Neural crest cell (in vitro differentiated cells): ENCODE data around the gene INPP4B. TPM values are rescaled to one million over a fixed set of nuclear protein-coding genes. Genes with fewer than 3 reads are reported as not detected.

Source experiments
- DNase-seq: peaks from one replicate; pipeline ENCODE4 v3.0.0; 2021; ENCODE audit warnings: low read depth, mixed read lengths, low spot score
- H3K27ac Mint-ChIP-seq: one replicate; pipeline ENCODE4 v1.8.0; 2021; ENCODE audit warnings: mild to moderate bottlenecking, mixed read lengths; ENCODE audit not compliant: unreplicated experiment
- H3K27me3 Mint-ChIP-seq: 2 replicates; pipeline ENCODE4 v1.8.0; 2021; ENCODE audit warnings: low read depth, mild to moderate bottlenecking, mixed read lengths
- H3K36me3 Mint-ChIP-seq: 2 replicates; pipeline ENCODE4 v1.8.0; 2021; ENCODE audit warnings: low read depth, mild to moderate bottlenecking, mixed read lengths
- H3K4me1 Mint-ChIP-seq: 2 replicates; pipeline ENCODE4 v1.8.0; 2021; ENCODE audit warnings: mixed read lengths
- H3K4me3 Mint-ChIP-seq: one replicate; pipeline ENCODE4 v1.8.0; 2021; ENCODE audit warnings: mild to moderate bottlenecking, mixed read lengths
- H3K9me3 Mint-ChIP-seq: 2 replicates; pipeline ENCODE4 v1.8.0; 2021; ENCODE audit warnings: mixed read lengths
- total RNA-seq: library from RNA; stranded (reverse); gene quantifications from 2 replicates; pipeline ENCODE4 v1.2.1, GENCODE V29; 2021
- TF ChIP-seq, protein P1 (sequence below): fragments of 200-600 bp; sonication (generic); conservative IDR thresholded peaks from 2 replicates; pipeline ENCODE4 v1.5.0; 2021; ENCODE audit warnings: antibody characterized with exemption, mild to moderate bottlenecking

The INPP4B gene
- total RNA-seq, 1 donor from 2014 or later = 7.3 TPM

DNA sequence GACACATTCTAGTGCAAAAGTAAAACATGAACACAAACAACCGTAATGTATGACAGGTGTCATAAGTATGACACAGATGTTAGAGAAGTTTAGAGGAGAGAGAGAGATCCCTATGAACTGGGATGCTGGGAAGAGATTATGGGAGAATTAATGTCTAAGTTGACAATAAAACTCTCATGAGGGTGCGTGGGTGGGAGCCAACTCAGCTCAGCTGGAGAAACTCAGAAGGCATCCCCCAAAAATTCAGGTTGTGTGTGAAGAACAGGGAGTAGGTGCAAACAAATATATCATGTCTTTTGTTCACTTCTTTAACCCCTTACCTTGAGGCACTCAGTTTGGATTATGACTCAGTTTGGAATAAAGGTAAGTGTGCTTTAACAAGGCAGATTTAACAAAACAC lies 484.1 kb downstream of the INPP4B start:
- no peaks in the 10 kb centered on the region for H3K27me3 Mint-ChIP-seq
- peaks cover 31% of the 10 kb centered on the region for H3K4me1 Mint-ChIP-seq
- H3K27ac Mint-ChIP-seq = no peak overlapping the region
- no peak for DNase-seq
- H3K36me3 Mint-ChIP-seq = peaks cover 5% of the 10 kb centered on the region
- H3K9me3 Mint-ChIP-seq = peaks cover 3% of the 10 kb centered on the region
- H3K4me3 Mint-ChIP-seq = no peak overlapping the region
- TF ChIP-seq, protein P1, sequence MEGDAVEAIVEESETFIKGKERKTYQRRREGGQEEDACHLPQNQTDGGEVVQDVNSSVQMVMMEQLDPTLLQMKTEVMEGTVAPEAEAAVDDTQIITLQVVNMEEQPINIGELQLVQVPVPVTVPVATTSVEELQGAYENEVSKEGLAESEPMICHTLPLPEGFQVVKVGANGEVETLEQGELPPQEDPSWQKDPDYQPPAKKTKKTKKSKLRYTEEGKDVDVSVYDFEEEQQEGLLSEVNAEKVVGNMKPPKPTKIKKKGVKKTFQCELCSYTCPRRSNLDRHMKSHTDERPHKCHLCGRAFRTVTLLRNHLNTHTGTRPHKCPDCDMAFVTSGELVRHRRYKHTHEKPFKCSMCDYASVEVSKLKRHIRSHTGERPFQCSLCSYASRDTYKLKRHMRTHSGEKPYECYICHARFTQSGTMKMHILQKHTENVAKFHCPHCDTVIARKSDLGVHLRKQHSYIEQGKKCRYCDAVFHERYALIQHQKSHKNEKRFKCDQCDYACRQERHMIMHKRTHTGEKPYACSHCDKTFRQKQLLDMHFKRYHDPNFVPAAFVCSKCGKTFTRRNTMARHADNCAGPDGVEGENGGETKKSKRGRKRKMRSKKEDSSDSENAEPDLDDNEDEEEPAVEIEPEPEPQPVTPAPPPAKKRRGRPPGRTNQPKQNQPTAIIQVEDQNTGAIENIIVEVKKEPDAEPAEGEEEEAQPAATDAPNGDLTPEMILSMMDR = no peak

DNA sequence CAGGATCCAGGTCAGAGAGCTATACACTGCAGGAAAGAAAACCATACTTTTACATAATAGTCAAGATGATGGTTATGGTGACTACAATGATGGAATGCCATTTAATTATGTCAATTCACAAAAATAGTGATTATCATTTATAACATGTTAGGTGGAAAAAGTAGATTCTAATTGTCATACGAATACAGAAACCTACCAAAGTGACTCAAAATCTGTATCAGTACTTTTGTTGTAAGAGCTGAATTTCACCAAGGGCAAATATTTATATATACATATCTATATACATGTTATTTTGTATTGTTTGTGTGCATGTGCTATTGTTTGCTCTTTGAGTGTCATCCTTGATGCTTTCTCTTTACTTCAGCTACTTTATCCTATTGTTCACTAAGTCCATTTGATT lies 485.4 kb downstream of the INPP4B start:
- H3K4me1 Mint-ChIP-seq = peaks cover 26% of the 10 kb centered on the region
- TF ChIP-seq, protein P1 = no peak
- H3K9me3 Mint-ChIP-seq = peaks cover 5% of the 10 kb centered on the region
- H3K27ac Mint-ChIP-seq = no peak overlapping the region
- DNase-seq = no peak
- H3K36me3 Mint-ChIP-seq = peaks cover 5% of the 10 kb centered on the region
- H3K27me3 Mint-ChIP-seq = no peaks in the 10 kb centered on the region
- H3K4me3 Mint-ChIP-seq = no peak overlapping the region

DNA sequence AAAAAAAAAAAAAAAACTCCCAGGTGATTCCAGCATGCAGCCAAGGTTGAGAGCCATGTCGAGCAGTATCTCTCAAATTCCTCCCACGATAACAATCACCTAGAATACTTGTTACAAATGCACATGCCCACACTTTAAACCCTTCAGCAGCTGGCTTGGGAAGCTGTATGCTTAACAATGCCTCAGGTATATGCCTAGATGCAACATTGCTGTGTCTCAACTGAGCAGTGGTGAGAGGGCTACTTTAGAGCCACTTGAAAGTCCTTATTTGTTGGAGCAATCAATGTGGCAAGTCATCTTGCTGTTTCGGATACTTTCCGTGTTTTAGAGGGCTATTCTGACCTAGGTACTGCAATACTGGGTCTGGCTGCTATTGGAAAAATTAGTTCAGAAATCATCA lies 487.4 kb downstream of the INPP4B start:
- H3K27ac Mint-ChIP-seq = no peak overlapping the region
- H3K9me3 Mint-ChIP-seq = peaks cover 5% of the 10 kb centered on the region
- H3K27me3 Mint-ChIP-seq = no peaks in the 10 kb centered on the region
- TF ChIP-seq, protein P1 = no peak
- H3K4me3 Mint-ChIP-seq = no peak overlapping the region
- peaks cover 5% of the 10 kb centered on the region for H3K36me3 Mint-ChIP-seq
- DNase-seq = no peak
- H3K4me1 Mint-ChIP-seq = peaks cover 28% of the 10 kb centered on the region

DNA sequence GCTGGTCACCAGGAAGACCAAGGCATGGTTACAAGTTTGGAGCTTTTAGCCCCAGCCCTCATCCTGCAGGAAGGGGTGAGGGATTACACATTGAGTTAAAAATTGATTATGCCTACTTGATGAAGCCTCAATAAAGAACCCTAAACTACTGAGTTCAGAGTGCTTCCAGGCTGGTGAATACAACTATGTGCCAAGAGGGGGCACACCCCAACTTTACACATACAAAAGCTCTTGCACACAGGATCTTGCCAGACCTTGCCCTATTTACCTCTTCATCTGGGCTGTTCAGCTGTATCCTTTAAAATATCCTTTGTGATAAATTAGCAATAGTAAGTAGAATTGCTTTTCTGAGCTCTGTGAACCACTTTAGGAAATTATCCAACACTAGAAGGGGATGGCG lies 489.3 kb downstream of the INPP4B start:
- Mint-ChIP-seq H3K27me3 (no peaks in the 10 kb centered on the region), H3K27ac (no peak overlapping the region), H3K9me3 (peaks cover 3% of the 10 kb centered on the region), H3K4me1 (peaks cover 47% of the 10 kb centered on the region), H3K36me3 (peaks cover 1% of the 10 kb centered on the region), H3K4me3 (no peak overlapping the region)
- no peak for DNase-seq
- TF ChIP-seq, protein P1 = no peak

DNA sequence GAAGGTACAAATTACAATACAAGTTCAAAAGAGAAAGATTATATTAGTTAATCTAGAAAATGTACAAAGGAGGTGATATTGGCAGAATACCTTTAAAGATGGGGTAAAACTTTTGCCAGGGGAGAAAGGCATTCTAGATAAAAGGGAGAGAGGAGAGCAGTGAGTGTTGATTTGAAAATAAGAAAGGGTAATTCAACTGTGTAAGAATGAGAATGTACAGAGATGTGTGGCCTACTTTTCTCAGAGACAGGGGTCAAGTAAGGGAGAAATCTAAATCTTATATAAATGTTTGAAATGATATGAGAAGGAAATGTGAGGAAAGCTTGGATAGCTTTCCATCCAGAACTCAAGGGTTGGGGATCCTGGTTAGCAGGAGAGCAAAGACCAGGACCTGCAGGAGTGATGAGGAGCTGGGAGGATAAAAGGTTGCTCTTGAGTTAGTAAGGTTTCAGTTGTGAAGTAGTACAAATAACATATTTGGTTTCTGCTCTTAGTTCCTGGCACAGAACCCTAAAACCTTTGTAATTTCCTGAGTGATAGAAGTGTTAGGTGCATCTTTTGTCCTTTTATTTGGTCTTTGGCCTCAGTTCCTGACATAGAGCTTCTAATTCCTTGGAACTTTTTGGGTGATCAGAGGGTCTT lies 489.9 kb downstream of the INPP4B start:
- H3K9me3 Mint-ChIP-seq = peaks cover 3% of the 10 kb centered on the region
- DNase-seq = no peak
- H3K4me3 Mint-ChIP-seq = no peak overlapping the region
- no peaks in the 10 kb centered on the region for H3K27me3 Mint-ChIP-seq
- TF ChIP-seq, protein P1 = no peak
- peaks cover 51% of the 10 kb centered on the region for H3K4me1 Mint-ChIP-seq
- no peak overlapping the region for H3K27ac Mint-ChIP-seq
- H3K36me3 Mint-ChIP-seq = no peaks in the 10 kb centered on the region
